ENCODE results near the gene PARS2.

DNA sequence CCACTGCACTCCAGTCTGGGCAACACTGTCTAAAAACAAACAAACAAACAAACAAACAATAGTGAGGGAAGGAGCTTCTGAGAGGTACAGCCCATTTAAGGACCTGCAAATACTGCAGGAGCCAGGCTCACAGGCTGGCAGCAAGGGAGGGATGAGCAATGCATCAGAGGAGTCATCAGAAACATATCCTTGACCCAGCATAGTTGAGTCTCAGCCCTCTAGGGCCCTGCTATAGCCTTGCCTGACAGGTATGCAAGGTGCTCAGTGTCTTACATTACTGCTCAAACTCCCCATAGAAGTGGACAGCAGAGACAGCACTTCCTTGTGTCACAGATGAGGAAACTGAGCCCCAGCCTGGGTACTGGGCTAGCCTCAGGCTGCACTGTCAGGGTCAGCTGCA lies 55.9 kb downstream of the PARS2 start:
- no peak for TF ChIP-seq EZH2phosphoT487 (IDR thresholded peaks at IDR 0.05; ENCODE audit: unreplicated experiment)
- TF ChIP-seq, protein P1, sequence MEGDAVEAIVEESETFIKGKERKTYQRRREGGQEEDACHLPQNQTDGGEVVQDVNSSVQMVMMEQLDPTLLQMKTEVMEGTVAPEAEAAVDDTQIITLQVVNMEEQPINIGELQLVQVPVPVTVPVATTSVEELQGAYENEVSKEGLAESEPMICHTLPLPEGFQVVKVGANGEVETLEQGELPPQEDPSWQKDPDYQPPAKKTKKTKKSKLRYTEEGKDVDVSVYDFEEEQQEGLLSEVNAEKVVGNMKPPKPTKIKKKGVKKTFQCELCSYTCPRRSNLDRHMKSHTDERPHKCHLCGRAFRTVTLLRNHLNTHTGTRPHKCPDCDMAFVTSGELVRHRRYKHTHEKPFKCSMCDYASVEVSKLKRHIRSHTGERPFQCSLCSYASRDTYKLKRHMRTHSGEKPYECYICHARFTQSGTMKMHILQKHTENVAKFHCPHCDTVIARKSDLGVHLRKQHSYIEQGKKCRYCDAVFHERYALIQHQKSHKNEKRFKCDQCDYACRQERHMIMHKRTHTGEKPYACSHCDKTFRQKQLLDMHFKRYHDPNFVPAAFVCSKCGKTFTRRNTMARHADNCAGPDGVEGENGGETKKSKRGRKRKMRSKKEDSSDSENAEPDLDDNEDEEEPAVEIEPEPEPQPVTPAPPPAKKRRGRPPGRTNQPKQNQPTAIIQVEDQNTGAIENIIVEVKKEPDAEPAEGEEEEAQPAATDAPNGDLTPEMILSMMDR (conservative IDR thresholded peaks at IDR 0.05; ENCODE audit: low read depth in 2 of 2): no peak
- TF ChIP-seq, protein P2, sequence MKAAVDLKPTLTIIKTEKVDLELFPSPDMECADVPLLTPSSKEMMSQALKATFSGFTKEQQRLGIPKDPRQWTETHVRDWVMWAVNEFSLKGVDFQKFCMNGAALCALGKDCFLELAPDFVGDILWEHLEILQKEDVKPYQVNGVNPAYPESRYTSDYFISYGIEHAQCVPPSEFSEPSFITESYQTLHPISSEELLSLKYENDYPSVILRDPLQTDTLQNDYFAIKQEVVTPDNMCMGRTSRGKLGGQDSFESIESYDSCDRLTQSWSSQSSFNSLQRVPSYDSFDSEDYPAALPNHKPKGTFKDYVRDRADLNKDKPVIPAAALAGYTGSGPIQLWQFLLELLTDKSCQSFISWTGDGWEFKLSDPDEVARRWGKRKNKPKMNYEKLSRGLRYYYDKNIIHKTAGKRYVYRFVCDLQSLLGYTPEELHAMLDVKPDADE (IDR thresholded peaks at IDR 0.05): no peak
- no peak for TF ChIP-seq EZH2 (IDR thresholded peaks at IDR 0.05; ENCODE audit: low read depth, unreplicated experiment)
- TF ChIP-seq, protein P3, sequence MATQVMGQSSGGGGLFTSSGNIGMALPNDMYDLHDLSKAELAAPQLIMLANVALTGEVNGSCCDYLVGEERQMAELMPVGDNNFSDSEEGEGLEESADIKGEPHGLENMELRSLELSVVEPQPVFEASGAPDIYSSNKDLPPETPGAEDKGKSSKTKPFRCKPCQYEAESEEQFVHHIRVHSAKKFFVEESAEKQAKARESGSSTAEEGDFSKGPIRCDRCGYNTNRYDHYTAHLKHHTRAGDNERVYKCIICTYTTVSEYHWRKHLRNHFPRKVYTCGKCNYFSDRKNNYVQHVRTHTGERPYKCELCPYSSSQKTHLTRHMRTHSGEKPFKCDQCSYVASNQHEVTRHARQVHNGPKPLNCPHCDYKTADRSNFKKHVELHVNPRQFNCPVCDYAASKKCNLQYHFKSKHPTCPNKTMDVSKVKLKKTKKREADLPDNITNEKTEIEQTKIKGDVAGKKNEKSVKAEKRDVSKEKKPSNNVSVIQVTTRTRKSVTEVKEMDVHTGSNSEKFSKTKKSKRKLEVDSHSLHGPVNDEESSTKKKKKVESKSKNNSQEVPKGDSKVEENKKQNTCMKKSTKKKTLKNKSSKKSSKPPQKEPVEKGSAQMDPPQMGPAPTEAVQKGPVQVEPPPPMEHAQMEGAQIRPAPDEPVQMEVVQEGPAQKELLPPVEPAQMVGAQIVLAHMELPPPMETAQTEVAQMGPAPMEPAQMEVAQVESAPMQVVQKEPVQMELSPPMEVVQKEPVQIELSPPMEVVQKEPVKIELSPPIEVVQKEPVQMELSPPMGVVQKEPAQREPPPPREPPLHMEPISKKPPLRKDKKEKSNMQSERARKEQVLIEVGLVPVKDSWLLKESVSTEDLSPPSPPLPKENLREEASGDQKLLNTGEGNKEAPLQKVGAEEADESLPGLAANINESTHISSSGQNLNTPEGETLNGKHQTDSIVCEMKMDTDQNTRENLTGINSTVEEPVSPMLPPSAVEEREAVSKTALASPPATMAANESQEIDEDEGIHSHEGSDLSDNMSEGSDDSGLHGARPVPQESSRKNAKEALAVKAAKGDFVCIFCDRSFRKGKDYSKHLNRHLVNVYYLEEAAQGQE (IDR thresholded peaks at IDR 0.05; ENCODE audit: unreplicated experiment): no peak
- TF ChIP-seq JUNB (IDR thresholded peaks at IDR 0.05; ENCODE audit: unreplicated experiment): no peak
- TF ChIP-seq CREB1 (CRISPR knock-in tag; IDR thresholded peaks at IDR 0.05; ENCODE audit: low read depth): no peak
- no peak for TF ChIP-seq NANOG (IDR thresholded peaks at IDR 0.05; ENCODE audit: borderline replicate concordance)
- no peak for TF ChIP-seq POLR2AphosphoS5 (IDR thresholded peaks at IDR 0.05; ENCODE audit: low read depth)
- no peak for TF ChIP-seq ZNF331 (CRISPR knock-in tag; IDR thresholded peaks at IDR 0.05; ENCODE audit: low read depth)
- no peak for TF ChIP-seq ZNF114 (CRISPR knock-in tag; IDR thresholded peaks at IDR 0.05)
- TF ChIP-seq STAT1 (IDR thresholded peaks at IDR 0.05; ENCODE audit: unreplicated experiment): no peak

Measured in GM23338 (cell line).